Prostate gland (tissue), 2 donors: Measurements from ENCODE around the gene ZNF70.

Experiments used
- POLR2A ChIP-seq: fragments of 450-650 bp; IDR thresholded peaks from one replicate; pipeline ENCODE4 v1.6.1; 2016; ENCODE audit warnings: antibody characterized with exemption, mild to moderate bottlenecking
- TF ChIP-seq, protein P1 (sequence below), 4 experiments: fragments of 200-600 bp in 2 of 4; fragments of 450-650 bp in 2 of 4; sonication (generic) in 2 of 4; IDR thresholded peaks; 1 replicate in 3 of 4; 2 replicates in 1 of 4; pipeline ENCODE4 v1.5.1; 2016 to 2019; ENCODE audit warnings: antibody characterized with exemption in 4 of 4, mild to moderate bottlenecking in 2 of 4, moderate library complexity in 2 of 4

DNA sequence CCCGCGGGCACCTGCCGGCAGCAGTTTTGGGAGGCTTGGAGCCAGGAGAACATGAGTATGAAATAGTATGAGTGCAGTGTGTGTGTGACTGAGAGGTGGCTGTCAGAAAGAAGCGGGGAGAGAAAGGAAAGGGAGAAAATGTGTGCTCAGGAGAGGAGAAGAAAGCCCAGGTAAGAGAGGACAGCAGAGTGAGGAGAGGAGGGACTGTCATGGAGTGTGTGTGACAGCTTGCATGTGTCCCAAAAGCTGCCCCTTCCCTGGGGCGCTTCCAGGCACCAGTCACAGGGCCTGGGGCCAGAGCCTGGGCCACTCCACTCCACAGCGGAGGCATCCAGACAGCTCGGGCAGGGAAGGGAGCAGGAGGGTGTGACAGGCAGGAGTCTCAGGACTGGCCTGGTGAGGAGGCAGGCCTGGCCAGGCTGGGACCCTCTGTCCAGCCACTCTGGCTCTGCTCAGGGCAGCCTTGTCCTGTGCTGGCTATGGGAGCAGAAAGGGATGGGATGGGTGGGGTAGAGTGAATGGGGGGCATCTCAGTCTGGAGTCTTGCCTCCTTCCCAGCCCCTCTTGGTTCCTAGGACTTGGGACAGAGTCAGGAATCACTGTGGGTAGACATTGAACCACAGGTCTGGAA lies 22.7 kb upstream of the ZNF70 start:
- no peak for TF ChIP-seq POLR2A
- TF ChIP-seq, protein P1, sequence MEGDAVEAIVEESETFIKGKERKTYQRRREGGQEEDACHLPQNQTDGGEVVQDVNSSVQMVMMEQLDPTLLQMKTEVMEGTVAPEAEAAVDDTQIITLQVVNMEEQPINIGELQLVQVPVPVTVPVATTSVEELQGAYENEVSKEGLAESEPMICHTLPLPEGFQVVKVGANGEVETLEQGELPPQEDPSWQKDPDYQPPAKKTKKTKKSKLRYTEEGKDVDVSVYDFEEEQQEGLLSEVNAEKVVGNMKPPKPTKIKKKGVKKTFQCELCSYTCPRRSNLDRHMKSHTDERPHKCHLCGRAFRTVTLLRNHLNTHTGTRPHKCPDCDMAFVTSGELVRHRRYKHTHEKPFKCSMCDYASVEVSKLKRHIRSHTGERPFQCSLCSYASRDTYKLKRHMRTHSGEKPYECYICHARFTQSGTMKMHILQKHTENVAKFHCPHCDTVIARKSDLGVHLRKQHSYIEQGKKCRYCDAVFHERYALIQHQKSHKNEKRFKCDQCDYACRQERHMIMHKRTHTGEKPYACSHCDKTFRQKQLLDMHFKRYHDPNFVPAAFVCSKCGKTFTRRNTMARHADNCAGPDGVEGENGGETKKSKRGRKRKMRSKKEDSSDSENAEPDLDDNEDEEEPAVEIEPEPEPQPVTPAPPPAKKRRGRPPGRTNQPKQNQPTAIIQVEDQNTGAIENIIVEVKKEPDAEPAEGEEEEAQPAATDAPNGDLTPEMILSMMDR (IDR thresholded peaks at IDR 0.05): no peak
